HCEC 1CT (cell line): ENCODE data around the gene ST8SIA1.
A peak's percentile ranks its signal among the peaks of the same experiment; 100 is the strongest.
"Not testable (repeated sequence)": the region's sequence is repeated elsewhere in the genome, so short reads cannot be mapped to it uniquely, and the experiment has no call there.

ENCODE experiments used
- DNase-seq: peaks from one replicate; pipeline ENCODE4 v3.0.0-alpha.2; 2017

ST8SIA1 gene, protein sequence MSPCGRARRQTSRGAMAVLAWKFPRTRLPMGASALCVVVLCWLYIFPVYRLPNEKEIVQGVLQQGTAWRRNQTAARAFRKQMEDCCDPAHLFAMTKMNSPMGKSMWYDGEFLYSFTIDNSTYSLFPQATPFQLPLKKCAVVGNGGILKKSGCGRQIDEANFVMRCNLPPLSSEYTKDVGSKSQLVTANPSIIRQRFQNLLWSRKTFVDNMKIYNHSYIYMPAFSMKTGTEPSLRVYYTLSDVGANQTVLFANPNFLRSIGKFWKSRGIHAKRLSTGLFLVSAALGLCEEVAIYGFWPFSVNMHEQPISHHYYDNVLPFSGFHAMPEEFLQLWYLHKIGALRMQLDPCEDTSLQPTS

DNA sequence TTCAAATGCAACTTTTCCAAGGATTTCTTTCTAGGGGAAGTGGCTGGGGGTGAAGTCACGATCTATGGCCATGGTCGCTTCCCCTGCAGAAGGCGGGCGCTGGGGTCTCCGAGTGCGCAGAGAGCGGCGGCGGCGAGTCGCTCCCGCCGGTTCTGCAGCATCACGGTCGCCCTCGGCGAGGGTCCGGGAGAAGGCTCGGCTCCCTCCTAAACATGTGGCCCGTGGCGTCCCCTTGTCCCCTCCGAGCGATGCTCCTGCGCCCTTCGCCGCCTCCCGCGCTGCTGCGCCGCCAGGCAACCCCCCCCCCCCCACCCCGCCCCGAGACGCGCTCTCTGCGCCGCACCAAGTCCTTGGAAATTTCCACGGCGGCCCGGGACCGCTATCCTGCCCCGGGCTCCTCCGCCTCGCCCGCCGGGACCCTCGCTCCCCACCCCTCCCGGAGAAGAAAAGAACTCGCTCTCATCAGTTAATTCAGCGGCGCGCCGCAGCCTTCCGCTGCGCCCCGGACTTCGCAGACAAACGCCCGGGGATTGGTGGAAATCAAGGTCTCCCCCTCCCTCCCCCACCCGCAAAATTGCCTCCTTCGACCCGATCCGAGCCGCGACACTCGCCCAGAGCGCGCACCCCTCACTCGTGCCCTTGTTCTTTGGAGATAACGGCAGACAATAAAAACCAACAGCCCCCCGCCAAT lies at the start of gene ST8SIA1:
ST8SIA1 (minus strand) TSS at position 298 of the 691 bp plus-strand sequence. CDS start 475 bp downstream, outside the sequence.
- peak; percentile 21 for DNase-seq

DNA sequence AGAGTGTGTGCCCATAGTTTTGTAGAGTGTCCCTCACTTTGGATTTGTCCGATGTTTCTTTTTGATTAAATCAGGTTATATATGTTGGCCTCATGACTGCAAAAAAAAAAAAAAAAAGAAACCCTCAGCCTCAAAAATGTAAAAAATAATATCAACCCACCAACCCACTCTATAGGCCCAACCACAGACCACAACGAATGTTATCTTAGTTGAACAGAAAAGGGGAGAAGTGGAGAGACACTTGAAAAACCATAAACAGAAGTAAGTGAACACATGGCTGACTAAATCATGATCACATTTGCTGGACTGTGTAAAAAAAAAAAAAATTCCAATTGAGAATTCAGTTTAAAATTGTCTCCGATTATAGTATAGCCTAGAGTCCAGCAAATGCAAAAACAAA lies 45.5 kb upstream of the ST8SIA1 start:
- no peak for DNase-seq

DNA sequence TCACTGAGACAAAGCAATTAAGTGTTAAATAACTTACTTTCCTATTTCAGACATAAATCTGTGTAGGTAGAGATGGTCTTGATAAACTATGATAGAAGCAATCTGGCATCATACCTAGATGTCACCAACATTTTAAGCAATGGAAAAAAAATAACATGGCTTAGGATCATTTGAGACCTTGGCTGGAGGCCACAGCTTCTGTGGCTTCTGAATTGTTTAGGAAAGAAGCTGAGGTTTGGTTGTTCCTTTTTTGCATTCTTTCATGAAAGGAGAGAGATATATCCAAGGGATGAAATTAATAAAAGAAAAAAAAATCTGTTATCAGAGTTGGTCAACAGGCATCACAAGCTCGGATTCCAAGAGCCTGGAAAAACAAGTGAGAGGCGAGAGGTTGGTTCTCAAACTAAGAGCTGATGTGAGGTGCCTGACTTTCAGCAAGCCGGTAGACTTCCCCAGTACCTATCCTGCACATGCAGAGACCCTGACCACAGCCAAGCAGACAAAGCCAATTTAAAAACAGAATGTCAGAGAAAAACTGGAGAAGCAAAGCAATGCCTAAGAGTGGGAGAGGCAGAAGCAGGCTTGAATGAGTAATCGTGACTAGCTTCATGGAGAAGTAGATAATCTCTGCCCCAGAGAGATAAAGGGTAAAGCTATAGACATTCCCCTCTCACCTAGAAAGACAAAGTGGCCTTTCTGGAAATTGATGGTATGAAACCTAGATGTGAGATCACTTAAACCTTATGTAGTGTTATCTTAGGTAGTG lies 43.4 kb upstream of the ST8SIA1 start:
- DNase-seq, result no peak

DNA sequence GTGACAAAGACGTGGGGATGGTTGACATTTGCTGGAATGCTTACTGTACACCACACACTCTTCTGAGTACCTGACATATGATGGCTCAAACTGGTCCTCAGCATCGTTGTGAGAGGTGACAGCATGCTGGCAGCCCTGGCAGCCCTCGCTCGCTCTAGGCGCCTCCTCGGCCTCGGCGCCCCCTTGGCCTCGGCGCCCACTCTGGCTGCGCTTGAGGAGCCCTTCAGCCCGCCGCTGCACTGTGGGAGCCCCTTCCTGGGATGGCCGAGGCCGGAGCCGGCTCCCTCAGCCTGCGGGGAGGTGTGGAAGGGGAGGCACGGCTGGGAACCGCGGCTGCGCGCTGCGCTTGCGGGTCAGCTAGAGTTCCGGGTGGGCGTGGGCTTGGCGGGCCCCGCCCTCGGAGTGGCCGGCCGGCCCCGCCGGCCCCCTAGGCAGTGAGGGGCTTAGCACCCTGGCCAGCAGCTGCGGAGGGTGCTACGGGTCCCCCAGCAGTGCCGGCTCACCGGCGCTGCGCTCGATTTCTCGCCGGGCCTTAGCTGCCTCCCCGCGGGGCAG lies 42.2 kb upstream of the ST8SIA1 start:
- DNase-seq, result not testable (repeated sequence)

DNA sequence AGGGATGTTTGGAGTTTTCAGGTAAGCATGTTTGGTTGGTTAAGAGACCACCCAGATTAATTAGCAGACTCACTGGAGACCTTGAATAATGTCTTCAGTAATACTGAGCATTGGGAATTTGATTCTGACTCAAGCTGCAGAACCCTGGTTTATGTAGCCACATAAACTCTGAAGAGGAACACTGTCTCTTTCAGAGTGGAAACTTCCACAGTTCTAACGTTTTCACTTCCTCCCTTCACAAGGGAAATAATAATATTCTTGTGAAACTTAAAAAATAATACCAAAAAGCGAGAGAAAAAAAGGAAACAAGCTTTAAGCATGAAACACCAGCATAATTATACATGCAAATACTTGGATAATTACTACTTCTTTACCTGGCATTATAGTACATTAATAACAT lies 40.0 kb upstream of the ST8SIA1 start:
- DNase-seq, result no peak

DNA sequence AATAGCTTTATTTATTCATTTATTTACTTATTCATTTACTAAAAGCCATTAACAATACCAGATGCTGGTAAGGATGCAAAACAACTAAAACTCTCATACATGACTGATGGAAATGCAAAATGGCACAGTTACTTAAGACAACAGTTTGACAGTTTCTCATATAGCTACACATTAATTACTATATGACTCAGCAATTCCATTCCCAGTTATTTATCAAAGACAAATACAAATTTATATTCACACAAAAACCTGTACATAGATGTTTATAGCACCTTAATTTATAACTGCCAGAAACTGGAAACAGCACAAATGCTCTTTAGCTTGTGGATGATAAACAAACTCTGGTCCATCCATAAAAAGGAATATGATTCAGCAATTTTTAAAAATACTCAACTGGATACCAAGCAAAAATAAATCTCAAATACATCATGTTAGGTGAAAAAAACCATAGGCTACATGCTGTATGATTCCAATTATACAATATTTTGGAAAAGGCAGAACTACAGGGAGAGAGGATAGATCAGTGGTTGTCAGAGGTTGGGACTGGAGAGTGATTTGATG lies 37.9 kb upstream of the ST8SIA1 start:
- DNase-seq, result no peak

DNA sequence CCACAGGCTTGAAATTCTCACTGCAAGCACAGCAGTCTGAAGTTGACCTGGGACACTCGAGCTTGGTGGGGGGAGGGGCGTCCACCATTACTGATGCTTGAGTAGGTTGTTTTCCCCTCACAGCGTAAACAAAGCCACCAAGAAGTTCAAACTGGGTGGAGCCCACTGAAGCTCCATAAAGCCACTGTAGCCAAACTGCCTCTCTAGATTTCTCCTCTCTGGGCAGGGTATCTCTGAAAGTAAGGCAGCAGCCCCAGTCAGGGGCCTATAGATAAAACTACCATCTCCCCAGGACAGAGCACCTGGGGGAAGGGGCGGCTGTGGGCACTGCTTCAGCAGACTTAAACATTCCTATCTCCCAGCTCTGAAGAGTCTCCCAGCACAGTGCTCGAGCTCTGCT lies 31.7 kb upstream of the ST8SIA1 start:
- no peak for DNase-seq

DNA sequence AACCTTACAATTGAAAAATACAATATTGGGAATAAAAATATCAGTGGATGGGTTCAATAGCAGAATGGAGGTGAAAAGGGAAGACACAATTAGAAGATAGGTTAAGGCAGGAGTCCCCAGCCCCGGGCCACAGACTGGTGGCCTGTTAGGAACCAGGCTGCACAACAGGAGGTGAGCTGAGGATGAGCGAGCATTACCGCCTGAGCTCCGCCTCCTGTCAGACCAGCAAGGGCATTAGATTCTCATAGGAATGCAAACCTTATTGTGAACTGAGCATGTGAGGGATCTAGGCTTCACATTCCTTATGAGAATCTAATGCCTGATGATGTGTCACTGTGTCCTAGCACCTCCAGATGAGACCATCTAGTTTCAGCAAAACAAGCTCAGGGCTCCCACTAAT lies 27.3 kb upstream of the ST8SIA1 start:
- DNase-seq, result no peak

DNA sequence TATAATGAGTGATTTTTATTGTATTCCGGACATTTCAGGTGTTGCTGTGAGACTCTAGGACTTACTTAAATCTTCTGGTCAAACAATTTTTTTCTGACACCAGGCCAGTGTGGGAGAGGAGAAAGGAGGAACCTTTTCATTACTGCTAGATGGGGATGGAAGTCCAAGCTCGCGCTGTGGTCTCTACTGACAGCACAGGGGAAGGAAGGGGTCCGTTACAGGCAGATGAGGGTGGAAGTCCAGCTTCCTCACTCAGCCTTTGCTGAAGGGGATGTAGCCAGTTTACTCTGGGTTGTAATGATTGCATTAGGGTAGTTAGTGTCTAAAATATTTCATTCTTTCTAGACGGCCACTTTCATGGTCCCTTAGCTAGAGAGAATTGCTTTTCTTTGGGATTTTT lies 26.3 kb upstream of the ST8SIA1 start:
- DNase-seq, result no peak

DNA sequence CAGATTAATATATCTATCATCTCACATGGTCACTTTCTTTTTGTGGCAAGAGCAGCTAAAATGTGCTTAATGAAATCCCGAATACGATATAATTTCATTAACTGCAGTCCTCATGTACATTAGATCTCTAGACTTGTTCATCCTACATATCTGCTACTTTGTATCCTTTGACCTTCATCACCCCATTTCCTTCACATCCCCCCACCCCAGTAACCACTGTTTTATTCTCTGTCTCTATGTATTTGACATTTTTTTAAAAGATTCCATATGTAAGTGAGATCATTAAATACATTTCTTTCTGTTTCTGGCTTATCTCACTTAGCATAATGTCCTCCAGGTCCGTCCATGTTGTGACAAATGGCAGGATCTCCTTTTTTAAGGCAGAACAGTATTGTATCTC lies 23.0 kb upstream of the ST8SIA1 start:
- no peak for DNase-seq

DNA sequence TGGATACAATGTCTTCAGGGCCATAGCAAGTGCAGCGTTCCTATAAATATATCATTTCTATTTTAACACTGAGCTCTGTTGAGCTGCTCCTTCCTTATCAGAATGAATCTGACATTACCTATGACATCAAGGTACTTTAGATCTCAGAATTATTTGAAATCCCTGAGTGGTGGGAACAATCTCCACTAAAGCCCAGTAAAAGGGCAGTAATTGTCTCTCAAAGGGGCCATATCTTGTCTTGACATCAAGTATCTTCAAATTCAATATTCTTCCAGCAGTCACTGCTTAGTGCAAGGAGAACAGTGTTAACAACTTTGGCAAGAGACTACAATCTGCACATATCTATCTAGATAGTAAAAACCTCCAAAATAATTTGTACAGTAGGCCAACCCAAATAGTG lies 21.7 kb upstream of the ST8SIA1 start:
- no peak for DNase-seq

DNA sequence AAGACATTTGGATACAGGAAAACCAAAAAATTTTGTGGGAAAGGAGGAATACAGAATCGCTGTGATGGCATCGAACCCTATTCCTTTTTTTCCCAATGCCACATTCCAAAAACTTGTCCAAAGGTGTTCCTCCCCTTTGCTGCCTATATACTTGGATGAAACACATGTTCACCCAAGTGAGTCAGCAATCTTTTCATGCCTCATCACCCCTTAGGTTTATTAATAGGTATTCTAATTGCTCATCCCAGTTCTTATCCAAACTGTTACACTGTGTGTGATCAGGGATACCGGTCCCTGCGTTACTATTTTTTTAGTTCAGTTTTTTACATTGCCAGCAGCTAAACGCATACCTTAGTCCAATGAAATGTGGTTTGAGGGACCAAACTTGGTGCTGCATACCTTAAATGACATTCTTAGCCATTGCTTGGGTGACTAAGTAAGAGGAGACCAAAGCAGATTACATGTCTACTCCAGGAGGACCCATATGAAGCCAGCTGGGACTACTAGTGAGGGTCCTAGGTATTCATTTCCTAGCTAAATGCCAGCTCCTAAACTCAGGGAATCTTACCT lies 20.6 kb upstream of the ST8SIA1 start:
- DNase-seq, result no peak

DNA sequence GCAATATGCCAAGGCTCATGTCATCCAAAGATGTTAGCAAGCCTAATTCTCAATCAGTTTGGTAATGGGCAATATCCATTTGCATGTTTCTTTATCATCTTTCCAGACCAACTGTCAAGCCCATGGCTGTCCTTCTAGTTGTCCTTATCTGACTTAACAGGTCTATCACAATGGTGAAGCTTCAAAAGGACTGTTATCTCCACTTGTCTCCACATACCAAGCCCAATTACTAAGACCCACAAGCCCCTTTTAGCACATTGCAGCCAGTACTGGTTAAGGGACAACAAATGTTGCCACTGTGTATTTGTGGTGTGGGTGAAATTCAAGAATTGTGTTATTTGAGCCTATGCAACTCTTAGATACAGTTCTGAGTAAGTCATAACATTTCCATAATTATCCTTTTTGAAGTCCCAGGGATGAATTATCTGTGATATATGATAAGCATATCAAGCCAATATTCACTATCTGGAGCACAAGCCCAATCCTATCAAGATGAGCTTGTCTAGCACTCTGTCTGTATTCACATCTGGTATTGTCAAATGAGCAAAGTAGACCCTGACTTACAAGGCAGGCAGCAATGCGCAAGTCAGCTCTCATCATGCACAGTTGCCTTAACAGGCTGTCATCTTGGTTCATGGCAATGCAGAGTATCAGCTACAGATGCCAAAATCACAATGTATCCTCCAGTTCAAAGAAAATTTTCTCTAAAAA lies 19.3 kb upstream of the ST8SIA1 start:
- DNase-seq, result no peak

DNA sequence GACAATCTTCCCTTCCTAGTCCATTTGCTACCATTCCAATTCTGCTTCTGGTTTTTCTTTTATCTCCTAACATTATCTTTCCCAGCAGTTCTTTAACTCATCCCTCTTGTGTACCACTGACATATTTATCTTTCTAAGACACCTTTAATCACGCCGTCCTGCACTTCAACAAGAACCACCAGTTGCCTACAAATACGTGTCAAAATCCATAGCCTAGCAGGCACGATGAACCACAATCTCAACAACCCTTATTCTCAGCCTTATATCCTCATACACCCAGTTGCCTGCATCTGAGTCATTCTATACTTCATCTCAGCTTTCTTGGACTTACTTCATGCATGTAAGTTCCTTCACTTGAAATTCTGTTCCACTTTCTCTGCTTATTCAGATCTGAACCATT lies 16.4 kb upstream of the ST8SIA1 start:
- DNase-seq, result no peak

DNA sequence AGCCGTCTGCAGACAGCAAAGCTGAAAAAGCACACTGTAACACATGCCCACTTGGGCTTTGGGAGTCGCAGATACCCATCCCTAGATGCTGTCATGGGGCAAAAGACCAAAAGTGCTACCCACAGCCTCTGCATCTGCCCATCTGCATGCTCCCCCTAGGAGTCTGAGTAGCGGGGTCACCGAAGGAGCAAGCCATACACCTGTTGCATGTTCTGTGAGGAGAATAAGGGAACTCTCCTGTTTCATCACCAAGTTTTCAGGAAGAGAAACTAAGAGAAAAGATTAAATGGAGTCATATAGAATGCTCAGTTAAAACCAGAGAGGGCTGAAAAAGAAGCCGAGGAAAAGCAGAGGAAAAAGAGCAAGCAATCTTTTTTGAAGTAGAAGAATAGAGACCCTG lies 13.7 kb upstream of the ST8SIA1 start:
- DNase-seq, result no peak

DNA sequence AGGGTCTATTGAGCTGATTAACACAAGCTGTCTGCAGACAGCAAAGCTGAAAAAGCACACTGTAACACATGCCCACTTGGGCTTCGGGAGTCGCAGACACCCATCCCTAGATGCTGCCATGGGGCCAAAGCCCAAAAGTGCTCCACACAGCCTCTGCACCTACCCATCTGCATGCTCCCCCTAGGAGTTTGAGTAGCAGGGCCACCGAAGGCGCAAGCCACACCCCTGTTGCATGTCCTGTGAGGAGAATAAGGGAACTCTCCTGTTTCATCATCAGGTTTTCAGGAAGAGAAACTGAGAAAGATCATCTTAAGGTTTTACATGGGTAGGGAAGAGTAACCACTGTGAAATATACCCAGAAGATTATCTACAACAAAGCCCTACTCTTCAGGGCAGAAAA lies 5.6 kb upstream of the ST8SIA1 start:
- DNase-seq, result no peak

DNA sequence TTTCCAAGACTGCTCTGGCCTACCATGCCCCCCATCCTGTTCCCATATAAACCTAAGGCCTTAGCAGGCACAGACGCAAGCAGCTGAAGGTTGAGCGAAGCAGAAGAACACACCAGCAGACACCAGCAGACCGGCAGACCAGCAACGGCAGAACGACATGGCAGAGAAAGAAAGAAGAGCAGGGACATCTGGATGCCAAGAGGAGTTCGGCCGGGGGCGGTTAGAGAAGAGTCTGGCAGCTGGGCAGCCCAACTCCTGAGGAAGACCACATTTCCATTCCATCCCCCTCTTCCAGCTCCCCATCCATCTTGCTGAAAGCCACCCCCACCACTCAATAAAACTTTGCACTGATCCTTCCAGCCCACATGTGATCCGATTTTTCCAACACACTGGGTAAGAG lies 5.2 kb upstream of the ST8SIA1 start:
- no peak for DNase-seq

DNA sequence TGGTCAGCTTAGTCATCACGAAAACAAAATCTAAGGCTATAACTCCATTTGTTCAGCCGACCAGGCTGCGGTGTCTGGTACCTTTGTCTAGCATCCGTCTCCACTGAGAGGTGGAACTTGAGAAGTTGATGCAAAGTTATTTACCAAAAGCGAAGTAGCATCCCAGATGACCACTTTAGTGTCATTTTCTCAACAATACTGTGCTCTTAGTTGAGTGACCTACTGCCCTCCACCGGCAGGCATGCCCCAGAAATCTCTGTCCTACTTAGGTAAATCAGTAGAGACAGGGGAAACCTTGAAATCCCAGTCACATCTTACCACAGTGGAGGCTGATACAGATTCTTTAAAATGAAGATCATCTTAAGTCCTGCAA lies 1.3 kb upstream of the ST8SIA1 start:
- no peak for DNase-seq

DNA sequence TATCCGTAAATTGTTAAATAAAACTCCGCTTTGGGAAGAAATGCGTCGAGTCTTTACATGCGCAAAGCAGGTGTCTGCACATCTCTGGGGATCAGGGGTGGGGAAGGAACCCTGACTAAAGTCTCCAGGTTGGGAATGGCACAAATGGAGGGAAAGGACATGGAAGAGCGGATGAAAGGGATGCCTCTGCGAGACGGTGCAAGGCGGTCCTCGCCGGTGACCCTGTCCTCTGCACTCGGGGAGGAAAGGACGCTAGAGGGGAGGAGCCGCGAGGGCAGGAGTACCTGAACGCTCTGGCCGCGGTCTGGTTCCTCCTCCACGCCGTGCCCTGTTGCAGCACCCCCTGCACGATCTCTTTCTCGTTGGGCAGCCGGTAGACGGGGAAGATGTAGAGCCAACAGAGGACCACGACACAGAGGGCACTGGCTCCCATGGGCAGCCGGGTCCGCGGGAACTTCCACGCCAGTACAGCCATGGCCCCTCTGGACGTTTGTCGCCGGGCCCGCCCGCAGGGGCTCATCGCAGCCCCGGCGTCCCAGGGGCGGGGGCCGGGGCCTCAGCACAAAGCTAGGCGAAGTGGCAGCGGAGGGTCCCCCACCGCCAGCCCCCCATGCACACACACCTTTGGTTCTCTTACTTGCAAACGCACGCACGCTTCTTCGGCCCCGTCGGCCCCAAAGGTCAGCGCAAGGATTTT lies 646 bp downstream of the ST8SIA1 start:
- DNase-seq, result no peak

DNA sequence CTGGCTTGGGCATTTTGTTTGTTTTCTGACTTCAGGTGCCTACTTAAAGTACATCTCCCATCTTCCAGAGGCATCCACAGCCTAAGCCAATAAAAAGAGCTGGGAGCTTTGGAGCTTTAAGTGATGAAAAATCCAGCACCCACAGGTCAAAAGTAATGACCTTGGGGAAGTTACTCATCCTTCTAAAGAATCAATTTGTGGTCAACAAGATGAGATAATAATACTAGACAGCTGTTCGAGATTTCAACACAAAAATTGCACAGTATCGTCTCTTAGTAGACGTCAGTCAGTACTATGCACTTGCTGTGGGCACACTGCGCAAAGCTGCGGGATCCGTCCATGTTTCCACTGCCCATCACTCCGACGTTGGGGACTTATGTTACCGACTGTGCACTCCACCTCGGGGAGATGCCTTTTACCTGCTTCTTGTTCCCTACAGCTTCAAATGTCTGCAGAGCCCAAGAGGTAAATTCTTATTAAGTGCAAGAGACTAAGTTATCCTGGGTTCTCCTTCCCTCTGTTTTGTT lies 1.3 kb downstream of the ST8SIA1 start:
- peak; percentile 86 for DNase-seq

DNA sequence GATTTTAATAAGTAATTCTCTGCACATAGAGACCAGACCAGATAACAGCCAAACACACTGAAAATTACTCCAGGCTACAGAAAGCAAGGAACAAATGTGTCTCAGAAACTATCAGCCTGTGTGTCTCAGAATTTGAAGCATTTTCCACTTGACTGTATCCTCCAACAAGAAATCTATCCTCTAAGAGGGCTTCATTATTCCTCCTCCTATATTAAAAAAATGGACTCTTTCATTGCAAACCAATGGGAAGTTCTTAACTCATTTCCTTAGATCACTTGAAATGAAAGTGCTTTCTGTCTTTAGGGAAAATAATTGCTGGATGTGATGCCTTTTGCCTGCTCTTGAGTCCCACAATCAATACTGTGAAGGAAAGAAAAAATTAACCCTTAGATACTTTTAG lies 2.3 kb downstream of the ST8SIA1 start:
- DNase-seq, result no peak
